DMS 273 (cell line): ENCODE results near the gene PBX2.
"Not testable (repeated sequence)": the region's sequence is repeated elsewhere in the genome, so short reads cannot be mapped to it uniquely, and the experiment has no call there.

Experiments
- DNase-seq: peaks from one replicate; lab custom pipeline; 2025; ENCODE audit not compliant: unreplicated experiment; lab: John Stamatoyannopoulos, UW

Gene PBX2

GRCh38 chr6:32203426-32204267, 13.6 kb upstream of the PBX2 start:
- DNase-seq, result no peak

GRCh38 chr6:32202186-32202585, 12.2 kb upstream of the PBX2 start:
- DNase-seq, result no peak

DNA sequence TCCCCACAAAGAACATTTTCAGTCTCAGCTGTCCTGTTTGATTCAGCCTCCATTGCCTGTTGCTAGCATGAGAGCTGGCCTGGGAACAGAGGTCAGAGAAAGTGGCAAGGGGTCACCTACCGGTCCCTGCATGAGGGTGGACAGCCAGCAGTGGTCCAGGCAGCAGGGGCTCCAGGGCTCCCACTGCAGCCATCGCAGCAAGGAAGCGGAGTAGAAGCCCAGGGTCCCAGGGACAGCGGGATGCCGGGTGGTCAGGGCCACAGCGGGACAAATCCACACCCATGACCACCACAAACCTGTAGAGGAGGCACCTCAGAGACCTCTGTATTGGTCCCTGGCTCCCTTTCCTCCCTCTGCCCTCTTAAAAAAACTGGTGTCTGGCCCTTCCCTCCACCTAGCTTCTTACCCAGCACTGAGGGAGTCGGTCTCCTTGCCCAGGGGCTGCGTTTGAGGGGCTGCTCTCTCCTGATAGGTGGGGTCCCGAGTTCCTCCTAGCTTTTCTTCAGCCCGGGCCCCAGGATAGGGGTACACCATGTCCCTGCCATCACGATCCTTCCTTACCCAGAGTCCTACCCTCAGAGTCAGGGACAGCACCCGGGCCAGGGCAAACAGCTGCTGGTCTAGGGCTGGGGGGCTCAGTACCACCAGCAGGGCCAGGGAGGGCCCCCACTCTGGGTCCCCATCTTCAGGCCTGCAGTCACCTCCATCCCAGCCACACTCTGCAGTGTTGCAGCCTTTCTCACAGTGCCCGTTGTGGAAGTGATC, 10.9 kb upstream of the PBX2 start:
- no peak for DNase-seq

DNA sequence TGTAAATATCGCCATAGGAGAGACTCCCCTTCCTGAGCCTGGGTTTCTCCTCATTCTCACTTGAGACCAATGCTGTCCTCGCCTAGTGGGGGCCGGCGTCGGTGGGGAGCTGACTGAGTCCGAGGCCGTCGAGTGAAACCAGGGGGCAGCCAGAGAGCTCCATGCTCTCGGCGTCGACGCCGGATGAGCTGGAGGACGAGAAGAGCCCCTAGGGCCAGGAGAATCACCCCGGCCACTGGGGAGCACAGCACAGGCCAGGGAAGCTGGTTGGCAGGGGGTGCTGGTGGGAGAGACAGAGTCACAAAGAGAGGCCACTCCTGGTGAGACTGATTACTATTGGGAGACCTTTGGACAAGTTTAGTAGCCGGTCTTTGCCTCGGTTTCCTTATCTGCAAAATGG, 8.9 kb upstream of the PBX2 start:
- DNase-seq, result no peak

- no peak for DNase-seq
These were observed 8.3 kb upstream of the PBX2 start for GRCh38 chr6:32198345-32198696.

GRCh38 chr6:32196682-32197616, 6.9 kb upstream of the PBX2 start:
- DNase-seq, result no peak

GRCh38 chr6:32195902-32196681, 6.1 kb upstream of the PBX2 start:
- peak; percentile 82 for DNase-seq

DNA sequence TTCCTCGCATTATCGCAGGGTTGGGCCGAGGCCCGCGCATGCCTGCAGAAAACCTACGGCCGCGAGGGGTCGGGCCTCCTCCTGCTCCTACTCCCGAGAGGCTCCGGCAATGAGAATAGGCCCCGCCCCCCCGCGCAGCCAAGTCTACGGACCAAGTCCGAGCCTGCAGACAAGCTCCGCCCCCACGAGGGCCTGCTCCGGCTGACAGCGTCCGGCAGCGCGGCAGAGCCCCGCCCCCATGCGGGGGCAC, 5.6 kb upstream of the PBX2 start:
- peak; percentile 100 for DNase-seq

DNA sequence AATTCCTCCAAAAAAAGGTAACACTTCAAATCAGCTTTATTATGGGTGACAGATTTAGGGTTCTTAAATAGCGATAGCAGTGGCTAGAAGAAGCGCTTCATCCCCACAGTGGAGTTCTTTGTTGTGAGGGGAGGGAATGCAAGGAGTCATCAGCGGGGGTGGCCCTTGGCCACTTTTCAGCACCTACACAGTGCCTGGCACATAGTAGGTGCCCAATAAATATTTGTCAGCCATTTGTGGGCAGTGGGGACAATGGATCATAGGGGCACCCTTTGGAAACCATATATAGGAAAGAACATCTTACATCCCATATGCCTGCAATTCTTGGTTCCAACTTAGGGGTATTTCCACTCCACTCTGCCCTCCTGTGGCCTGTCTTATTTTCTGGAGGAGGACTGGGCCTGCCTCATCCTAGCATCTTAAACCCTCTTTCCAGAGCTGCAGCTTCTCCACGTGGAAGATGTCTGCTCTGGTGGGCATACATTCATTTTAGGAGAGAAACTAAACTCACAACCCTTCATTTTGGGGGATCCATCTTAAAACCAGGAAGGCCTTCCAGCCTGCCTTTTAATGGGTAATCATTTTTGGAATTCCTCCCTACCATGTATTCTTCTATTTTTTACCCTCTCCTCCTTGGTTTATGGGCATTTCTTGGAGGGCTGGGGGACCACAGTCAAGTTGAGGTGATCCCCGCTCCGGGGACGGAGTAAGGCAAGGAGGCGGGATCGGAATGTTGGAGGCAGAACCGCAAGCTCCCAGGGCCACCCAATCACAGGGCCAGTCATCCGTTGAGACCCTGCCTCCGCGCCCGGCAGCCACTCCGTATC, 5.0 kb upstream of the PBX2 start:
- peak; percentile 75 for DNase-seq

- no peak for DNase-seq
These were observed 4.4 kb upstream of the PBX2 start for GRCh38 chr6:32194388-32194787.

DNA sequence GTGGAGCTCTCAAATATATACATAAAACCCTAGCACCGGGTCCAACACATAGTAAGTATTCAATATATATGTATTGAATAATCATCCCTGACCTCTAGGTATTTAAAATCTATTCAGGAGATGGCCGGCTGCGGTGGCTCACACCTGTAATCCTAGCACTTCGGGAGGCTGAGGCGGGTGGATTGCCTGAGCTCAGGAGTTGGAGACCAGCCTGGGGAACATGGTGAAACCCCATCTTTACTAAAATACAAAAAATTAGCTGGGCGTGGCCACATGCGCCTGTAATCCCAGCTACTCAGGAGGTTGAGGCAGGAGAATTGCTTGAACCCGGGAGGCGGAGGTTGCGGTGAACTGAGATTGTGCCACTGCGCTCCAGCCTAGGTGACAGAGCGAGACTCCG, 3.1 kb upstream of the PBX2 start:
- DNase-seq, result not testable (repeated sequence)

GRCh38 chr6:32192608-32193039, 2.6 kb upstream of the PBX2 start, which contains the start of gene GPSM3:
GPSM3 (minus strand) TSS chr6:32192643; CDS start chr6:32192513, 130 bp downstream.
- no peak for DNase-seq

- no peak for DNase-seq
These were observed 1.9 kb upstream of the PBX2 start for GRCh38 chr6:32191696-32192607.

GRCh38 chr6:32190911-32191677, 1.1 kb upstream of the PBX2 start:
- DNase-seq, result no peak

DNA sequence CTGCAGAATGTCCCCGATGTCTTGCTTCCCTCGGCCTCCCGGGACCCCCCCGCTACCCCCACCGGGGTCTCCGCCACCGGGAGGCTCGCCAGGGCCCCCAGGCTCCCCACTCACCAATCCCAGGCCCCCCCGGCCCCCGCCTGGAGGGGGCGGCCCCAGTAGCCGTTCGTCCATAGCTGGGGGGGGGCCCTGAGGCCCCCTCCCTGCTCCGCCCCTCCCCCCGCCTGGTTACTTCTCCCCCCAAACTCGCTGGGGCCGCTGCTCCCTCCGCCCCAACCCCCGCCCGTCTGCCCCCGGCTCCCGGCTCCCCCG, 304 bp downstream of the PBX2 start:
- no peak for DNase-seq

DNA sequence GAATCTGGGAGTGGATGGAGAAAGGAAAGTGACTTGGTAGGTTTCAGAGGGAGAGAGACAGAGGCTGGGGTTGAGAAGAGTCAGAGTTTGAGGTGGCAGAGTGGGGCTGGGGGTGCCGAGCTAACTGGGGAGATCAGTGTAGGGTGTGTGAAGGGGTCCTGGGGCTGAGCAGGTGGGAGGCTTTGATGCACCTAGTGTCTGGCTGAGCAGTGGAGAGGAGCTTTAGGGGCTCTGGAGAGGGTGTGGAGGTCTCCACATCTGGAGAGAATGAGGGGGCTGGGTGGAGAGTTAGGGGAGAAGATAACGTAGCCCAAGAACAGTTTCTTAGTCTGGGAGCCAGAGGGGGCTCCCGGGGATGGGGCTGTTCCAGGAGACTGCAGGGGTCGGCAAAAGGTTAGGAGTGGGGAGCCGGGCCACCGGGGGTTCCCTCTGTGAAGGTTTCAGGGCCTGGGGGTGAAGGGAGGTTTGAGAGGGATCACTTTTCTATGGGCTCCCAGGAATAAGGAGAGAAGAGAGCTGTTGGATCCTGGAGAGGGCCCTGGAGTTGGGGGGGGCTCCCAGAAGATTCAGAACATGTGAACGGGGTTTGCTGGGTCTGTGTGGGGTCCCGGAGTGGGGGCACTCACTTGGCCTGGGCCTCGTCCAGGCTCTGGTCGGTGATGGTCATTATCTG, 797 bp downstream of the PBX2 start:
- no peak for DNase-seq

- no peak for DNase-seq
These were observed 1.5 kb downstream of the PBX2 start for GRCh38 chr6:32188381-32189068.
